NCI-H69 (cell line): ENCODE results near the gene CETP.
"Not testable (repeated sequence)": the region's sequence is repeated elsewhere in the genome, so short reads cannot be mapped to it uniquely, and the experiment has no call there.

Source experiments
- DNase-seq: peaks from one replicate; lab custom pipeline; 2025; lab: John Stamatoyannopoulos, UW

The CETP gene

DNA sequence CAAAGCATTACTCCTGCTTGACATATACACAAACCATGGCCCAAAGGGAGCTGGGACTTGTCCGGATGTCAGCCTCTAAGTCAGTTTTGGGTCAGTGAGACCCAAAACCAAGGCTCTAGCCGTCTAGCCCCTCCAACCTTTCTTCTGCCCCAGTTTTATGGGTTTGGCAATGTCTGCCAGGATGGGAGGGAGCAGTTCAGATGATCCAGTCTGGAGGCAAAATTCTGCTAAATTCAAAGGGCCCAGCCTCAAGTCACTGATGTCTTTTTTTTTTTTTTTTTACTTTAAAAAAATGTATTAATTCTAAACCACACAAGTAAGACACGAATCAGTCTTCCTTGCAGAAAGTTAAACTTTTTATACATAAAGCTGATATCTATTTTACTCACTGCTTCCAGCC lies 36.2 kb downstream of the CETP start:
- no peak for DNase-seq

DNA sequence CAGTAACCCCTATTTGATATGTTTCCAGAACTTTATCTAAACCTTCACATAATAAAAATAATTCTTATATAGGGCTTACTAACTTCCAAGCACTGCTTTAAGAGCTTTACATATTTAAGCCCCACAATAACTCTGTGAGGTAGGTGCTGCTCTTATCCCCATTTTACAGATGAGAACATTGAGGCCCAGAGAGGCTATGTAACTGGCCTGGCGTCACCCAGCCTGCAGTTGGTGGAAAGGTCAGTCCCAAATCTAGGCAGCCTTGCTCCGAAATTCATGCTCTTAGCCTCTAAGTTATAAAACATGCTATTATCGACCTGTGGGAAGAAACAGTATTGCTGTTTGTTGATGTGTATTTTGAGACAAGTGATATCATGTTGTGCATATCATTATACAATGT lies 36.6 kb downstream of the CETP start:
- DNase-seq = no peak

DNA sequence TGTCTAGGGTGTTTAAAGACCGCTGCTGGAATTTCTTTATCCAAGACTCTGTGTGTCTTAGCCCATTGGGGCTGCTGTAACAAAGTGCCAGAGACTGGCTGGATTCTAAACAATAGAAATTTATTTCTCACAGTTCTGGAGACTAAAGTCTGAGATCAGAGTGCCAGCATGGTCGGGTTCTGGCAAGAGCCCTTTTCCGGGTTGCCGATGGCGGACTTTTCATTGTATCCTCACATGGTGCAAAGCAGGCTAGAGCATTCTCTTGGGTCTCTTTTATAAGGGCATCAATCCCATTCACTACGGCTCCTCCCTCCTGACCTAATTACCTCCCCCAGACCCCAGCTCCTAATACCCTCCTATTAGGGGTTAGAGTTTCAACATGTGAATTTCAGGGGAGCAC lies 37.1 kb downstream of the CETP start:
- DNase-seq = no peak

DNA sequence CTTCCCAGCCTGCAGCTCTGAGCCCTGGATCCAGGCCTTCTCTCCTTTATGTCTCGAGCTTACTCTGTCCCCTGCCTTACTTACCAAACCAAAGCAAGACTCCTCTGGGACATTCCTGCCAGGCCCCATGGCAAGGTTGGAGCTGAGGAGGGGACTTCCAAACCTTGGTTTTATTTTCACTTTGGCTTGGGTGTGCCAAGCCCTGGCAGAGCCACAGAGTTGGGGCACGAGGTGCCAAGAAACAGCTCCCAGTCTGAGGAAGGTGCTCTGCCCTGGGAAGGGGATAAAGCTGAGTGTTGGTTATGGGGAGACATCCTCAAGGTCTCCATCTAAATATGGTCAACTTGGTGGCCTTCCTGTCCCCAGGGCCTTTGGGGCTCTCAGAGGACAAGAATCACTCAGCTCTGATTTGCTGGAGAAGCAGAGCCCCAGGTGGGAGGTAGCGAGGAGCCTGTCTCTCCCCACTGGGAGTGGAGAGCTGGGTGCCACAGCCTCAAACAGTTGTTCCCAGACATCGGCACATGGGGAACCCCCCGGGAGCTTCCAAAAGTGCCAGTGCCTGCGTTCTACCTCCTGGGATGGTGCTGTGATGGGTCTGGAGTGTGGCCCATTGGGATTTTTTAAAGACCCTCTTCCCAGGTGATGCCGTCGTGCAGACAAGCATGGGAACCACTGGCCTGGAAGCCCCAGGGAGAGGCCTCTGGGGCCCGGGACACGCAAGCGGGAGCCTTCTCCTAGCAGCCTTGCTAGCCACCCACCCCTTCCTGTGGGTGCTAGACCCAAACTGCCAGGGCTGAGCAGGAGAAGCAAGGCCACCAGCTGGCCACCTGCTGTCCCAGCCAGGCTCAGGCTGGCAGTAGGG lies 37.9 kb downstream of the CETP start:
- no peak for DNase-seq

DNA sequence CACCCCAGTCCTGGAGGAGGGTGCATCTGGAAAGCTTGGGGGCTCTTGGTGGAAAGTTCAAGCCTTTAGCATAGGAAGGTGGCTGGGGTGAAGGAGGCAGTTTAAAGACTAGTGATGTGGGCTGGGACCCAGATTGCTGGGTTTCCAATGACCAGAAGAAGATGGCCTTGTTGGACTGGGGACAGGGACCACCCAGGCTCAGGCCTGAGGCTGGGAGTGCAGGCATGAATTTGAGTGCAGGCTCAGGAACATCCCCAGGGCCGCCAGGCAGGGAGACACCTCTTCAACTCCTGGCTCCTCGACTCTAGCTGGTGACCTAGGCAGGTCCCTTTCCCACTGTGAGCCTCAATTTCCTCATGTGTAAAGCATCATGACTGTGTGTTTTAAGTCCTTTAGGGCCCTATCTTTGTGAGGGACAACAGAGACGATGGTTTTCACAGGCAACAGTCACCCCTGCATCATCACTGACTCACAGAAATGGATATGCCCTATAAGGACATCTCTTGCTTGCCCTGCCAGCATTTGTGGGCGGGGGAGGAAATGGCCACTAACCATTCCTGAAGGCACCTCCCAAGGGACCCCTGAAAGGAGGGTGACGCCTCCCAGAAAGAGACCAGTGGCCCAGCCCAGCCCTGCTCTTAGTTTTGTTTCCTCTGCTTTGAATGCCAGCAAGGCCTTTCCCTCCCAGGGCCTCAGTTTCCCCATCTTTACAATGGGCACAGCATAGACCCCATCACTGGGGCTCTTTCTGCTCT lies 38.7 kb downstream of the CETP start:
- DNase-seq = no peak

DNA sequence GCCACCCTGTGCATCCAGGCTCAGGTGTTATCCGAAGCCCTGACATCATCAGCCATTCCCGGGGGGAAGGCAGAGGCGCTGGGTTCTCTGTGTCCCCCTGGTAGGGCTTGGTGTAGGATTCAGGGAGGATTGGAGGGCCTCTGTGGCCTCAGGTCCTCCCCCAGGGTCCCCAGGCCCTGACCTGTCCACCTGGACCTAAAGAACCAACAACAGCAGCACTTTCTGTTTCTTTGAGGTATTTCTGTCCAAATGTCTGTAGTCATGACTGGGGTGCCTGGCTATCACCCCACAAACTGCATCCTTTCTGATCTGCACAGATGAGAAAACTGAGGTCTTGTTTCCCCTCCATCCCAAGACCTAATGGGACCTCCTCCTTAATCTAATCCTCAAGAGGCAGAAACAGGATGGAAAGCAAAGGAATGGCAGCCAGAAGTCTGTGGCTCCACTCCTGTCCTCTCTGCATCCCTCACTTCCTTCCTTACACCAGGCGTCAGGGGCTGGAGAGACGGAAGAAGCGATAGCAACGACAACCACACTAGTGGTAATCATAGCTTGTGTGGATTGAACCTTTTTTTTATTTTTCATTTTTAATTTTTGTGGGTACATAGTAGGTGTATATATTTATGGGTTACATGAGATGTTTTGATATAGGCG lies 39.4 kb downstream of the CETP start:
- DNase-seq = no peak

DNA sequence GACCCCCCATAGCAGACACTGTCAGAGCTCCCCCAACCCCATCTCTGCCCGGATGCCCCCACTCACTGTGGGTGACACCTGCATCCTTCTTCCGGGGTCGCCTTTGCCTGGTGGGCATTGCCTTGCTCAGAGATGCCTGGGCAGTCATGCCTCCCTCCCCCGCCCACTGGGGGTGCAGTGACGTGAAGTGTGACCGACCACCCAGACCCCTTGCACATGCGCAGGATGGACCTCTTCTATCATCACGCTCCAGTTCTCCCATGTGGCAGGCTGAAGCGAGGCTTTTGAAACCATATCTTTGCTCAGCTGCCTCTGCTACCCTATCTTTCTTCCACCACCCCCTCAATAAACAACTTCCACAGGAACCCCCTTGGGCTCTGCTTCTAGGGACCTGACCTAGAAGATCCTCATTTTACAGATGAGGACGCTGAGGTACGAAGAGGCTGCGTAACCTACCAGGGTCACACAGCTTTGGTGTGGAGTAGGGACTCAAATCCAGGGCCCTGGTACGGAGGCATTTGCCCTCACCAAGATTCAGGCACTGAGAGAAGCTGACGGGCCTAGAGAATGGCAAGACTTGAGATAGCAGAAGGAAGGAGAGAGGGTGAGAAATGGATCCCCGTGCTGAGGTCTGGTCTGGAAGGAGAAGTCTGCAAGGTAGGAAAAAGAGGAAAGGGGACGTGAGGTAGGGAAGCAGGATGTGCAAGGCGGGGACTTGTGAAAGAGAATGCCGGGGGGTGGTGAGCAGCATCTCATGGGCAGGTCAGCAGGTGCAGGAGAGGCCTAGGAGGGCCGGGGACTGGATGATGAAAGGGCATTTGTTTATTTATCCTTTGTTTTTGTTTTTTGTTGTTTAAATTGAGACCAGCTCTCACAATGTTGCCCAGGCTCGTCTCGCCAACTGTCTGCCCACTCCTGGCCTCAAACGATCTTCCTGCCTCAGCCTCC lies 42.0 kb downstream of the CETP start:
- no peak for DNase-seq

DNA sequence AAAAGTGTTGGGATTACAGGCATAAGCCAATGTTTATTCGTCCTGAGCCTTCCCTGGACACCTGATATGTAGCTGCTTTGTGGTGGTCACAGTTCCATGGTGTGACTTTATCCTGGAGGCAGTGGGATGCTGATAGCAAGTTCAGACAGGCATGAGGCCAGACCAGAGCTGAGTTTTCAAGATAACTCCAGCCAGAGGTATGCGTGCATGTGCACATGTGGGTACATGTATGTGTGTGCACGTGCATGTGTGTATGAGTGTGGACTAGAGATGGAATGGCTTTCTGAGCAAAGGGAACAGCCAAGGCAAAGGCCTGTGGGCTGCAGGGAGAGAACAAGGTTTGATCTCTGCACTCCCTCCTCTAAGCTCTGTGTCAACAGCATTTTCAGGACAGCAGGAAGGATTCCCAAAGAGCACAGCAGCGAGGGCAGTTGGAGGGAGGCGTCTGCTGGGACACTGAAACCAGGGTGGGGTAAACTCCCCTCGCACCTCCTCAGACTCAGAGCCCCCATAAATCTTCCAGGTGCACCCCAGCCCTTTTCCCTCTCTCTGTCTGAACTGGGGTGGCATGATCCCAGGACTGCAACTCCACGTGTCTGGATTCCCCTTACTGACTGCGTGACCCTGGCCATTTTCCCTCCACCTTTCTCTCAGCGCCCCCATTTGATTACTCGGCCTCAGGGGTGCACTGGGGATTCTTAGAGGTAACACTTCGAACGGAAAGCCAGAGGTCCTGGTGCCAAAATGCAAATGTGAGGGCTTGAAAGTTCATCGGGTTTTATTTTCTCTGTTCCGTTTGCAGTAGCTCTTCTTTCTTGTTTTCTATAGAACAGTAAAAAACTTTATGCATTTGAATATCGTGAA lies 42.9 kb downstream of the CETP start:
- DNase-seq = no peak

DNA sequence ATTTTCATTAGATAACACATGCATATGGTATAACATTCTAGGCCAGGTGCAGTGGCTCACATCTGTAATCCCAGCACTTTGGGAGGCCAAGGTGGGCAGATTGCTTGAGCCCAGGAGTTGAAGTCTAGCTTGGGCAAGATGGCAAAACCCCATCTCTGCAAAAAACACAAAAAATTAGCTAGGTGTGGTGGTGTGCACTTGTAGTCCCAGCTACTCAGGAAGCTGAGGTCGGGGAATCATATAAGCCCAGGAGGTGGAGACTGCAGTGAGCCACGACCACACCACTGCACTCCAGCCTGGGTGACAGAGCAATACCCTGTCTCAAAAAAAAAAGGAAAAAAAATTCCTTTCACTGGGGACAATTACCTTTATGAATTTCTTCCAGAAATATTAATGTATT lies 43.8 kb downstream of the CETP start:
- not testable (repeated sequence) for DNase-seq

DNA sequence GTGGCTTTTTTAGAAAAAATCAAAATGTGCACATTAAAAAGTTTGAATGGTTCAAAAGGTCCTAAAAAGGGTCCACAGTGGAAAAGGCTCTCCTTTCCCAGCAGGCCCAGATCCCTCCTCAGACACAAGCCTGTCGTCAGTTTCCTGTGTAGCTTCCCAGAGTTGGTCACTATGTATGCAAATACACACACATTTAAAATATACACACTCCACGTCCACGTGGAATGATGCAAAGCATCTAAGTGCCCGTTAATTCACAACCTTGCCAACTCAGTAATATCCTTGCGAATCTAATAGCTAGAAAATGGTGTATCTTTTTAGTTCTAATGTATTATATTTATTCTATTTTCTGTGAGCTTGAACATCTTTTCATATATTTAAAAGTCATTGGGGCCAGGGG lies 45.3 kb downstream of the CETP start:
- DNase-seq = no peak

DNA sequence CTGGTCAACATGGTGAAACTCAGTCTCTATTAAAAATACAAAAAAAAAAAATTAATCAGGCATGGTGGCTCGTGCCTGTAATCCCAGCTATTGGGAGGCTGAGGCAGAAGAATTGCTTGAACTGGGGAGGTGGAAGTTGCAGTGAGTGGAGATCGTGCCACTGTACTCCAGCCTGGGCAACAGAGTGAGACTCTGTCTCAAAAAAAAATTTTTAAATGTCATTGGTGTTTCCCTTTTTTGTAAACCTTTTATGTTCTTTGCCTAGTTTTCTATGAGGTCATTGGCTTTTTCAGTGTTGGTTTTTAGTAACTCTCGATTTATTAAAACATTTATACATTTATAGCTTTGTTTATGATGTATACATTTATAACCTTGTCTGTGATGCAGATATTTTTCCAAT lies 45.8 kb downstream of the CETP start:
- no peak for DNase-seq

DNA sequence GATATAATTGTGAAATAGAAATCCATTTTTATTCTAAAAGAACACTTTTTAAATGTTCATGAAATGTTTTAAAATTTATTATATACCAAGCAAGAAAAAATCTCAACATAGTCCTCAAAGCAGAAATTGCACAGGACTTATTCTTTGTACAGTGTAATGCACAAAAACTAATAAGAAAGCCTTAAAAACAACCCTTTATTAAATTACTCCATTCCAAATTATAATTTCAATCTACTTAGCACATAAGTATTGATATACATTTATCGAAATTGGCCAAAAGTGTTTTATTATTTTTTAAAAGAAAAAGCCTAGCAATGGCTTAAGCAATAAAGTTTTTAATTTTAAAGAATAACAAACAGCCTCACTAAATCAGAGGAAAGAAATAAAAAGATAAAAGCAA lies 46.7 kb downstream of the CETP start:
- DNase-seq = no peak

DNA sequence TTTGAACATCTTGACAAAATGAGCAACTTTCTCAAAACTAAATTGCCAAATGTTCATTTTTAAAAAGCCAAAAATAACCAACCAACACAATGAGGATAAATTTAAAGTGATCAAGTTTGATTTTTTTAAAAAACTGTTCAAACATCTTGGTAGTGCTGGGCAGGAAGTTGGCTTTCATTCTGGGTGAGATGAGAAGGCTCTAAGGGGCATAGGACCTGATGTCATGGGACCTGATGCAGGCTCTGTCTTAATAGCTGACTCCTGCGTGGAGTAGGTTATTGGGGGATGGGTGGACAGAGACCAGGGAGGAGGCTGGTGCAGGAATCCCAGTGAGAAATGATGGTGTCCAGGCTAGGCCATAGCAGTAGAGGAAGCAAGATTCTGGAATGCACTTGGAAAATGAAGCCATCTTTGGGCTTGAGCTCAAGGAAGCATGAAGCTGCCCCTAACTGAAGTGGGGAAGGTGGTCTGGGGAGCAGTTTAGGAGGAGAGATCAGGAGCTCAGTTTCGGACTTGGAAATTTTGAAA lies 48.0 kb downstream of the CETP start:
- no peak for DNase-seq

DNA sequence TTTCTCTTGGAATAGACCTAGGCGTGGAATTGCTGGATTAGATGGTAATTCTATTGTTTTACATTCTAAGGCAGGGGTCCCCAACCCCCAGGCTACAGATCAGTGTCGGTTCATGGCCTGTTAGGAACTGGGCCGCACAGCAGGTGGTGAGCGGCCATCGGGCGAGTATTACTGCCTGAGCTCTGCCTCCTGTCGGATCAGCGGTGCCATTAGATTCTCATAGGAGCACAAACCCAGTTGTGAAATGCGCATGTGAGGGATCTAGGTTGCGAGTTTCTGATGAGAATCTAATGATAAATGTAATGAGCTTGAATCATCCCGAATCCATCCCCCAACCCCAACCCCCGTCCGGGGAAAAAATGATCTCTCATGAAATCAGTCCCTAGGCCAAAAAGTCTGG lies 50.6 kb downstream of the CETP start:
- DNase-seq = no peak

DNA sequence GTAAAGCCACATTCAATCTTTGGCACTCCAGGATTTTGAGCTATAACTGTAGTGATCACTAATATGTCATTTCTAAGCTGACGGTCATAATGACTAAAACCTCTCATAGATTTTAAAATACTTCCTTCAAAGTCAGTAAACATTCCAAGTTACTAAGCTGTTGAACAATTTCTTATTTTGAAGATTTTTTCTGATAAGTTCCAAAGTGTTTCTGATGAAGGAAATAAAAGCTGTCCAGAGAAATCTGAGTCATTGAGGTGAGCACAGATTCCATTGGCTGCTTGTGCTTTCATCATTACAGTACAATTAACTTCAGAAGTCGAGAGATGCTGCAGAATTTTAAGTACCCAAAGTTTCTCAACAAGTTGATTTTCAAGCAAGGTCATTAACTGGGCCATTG lies 51.5 kb downstream of the CETP start:
- no peak for DNase-seq

DNA sequence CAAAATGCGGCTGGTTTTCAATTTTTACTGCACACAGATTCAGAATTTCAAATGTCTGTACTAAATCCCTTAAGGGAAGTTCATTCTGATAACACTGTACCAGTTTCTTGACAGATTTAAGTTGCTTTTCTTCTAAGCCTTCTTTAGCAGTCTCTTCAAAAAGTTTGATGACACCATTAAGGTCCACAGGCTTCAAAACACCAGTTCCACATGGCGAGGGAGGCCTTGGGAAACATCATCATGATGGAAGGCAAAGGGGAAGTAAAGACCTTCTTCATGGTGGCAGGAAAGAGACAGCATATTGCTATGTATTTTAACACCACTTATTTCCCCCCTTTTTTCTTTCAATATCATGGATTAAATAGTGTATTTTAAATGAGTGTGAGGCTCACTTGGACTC lies 52.2 kb downstream of the CETP start:
- DNase-seq = no peak

DNA sequence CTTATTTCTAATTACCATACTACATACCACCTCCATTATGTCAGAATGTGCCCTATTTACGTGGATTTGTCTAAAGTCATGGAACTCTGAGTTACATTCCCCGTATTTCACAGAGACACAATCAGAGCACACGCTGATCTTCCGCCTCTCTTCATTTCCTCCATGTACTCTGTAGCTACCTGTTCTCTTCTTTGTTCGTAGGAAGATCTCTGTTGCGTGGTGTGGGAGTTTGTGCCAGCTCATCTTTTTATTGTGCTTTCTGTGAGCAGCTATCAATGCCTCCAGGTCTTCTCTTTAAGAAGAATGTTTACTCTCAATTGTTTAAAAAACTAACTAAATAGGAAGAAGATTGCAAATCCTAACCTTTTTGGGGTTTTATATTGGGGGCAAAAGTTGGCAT lies 54.6 kb downstream of the CETP start:
- DNase-seq = no peak

DNA sequence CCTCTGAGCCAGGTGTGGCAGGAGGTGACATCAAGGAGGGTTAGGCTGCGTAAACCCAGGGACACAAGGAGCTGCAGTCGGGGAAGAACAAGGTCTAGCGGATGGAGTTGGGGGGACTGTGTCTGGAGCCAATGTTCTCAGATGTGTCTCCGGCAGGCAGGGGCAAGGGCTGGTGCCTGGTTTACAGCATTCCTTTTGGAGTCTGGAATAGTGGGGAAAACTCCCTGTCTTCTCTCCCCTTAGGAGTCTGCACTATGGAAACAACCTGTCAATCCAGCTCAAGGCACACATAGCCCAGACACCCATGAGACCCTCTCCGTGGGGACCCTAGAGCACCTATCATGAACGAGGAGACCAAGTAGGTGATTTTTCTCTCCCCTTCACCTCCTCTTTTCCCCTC lies 55.1 kb downstream of the CETP start:
- no peak for DNase-seq

DNA sequence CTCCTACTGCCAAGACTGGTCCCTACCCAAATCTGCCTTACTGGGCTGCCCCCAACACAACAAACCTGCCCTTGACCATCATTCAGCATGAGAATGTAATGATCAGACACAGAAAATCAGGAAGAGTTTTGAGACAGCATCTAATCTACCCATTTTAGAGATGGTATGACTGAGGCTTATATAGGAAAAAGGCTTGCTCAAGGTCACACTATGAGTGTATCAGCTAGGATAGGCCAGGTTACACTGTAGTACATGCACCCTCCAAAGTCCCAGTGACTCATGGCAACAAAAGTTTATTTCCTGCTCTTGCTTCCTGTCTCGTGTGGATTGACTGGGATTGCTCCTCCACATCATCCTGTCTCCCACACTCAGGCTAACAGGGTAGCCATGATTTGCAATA lies 55.5 kb downstream of the CETP start:
- no peak for DNase-seq

DNA sequence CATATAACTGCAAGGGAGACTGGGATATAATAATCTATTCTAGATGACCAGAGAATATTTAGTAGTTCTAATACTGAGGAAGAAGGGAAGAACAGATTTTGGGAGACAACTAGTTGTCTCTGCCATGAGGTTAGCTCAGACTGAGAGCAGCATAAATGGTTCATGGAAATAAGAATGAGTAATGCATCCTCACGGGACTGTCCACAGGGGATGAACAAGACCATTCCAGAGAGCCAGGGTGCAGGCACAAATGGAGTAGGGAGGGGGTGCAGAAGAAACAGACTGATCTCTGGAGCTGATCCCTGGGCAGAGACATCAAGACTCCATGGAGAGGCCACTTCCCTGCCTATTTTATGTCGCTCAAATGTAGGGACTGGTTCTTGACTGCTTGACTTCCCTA lies 58.0 kb downstream of the CETP start:
- no peak for DNase-seq

DNA sequence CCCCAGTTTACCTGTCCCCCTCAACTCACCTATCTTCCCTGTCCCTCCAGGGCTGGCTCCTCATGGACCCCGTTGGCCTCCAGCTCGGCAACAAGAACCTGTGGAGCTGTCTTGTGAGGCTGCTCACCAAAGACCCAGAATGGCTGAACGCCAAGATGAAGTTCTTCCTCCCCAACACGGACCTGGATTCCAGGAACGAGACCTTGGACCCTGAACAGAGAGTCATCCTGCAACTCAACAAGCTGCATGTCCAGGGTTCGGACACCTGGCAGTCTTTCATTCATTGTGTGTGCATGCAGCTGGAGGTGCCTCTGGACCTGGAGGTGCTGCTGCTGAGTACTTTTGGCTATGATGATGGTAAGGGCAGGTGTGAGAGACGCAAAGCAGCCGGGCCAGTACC lies 58.9 kb downstream of the CETP start:
- DNase-seq = no peak
